Kidney glomerular epithelial cell (primary cell): ENCODE data around the gene NAP1L5.

Experiments used
- DNase-seq: peaks from one replicate; lab custom pipeline; 2025; lab: John Stamatoyannopoulos, UW

NAP1L5 gene

DNA sequence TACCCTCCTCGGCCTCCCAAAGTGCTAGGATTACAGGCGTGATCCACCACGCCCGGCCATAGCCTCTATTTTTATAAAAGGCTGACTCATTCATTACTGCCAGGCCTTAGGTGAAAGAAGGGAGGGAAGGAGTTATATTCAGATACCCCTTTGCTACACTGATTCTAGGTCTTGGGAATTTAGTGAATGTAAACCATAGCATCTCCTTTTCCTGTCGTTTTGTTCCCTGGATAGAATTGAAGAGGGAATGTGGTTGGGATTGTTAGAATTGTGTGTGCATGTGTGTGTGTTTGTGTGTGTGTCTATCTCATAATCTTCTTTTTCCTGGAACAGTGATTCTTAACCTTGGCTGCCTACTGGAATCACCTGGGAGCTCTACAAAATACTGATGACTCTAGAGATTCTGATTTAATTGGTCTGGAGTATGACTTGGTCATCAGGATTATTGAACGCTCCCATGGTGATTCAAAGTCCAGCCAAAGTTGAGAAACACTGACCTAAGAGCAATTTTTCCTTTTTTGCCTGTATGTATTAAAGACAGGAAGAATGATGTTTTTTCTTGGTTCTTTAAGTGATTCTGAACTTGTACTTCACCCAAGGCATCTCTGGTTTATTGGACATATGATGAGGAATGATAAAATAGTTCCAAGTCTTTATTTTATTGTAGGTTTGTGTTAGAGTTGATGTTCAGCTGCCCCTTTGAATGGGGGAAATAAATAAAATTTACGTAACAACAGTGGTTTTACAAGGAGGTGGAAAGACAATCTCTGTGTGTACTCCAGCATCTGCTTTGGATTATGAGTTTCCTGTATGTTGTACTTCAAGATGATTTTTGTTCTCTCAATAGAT is 37.0 kb downstream of the NAP1L5 start:
- DNase-seq = no peak

DNA sequence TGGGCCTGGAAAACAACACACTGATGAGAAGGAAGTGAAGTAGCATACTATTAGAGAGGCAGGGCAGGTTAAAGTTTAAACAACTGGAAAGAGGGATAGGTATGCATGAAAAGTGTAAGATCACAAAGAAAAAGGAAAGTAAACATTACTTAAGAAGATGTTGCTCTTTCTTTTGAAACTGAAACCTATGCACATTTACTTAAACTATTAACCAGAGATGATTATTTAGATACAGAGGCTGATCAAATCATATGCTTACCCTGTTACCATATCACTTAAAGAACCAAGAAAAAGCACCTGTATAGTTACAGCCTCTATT is 37.8 kb downstream of the NAP1L5 start:
- DNase-seq = no peak

DNA sequence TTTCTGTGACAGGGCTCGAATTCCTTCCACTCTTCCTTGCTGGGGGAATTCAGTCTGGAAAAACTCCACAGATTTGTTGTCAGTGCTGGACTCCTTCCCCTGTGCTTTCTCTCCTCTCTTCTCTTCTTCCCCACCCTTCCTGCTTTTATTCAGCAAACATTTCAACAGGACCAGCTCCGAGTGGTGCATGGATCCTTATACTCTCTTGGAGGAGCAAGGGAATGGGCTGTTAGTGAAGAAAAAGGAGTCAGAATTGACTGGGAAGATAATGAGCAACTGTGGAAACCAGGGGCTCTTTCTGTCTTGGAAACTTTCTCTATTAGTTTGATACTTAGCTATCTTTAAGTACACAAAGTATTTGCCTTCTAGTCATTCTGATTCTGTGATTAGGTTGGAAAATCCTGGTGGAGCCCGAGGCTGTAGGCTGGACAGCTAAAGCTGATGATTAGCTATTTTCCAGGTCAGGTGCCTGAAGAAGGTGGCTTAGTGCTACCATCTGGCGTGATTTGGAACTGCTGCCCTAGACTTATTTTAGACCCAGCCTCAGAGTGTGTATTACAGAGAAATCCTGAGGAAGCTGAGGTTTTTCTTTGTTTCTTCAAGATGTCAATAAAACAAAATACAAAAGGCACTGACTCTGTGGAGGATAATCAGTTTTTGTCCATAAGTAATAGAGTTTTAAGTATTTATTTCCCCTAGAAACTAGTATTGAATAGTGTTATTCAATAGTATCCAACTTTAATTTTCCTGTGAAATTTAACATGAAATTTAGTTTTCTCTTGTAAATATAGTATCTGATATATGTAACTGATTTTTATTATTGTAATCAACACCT is 38.4 kb downstream of the NAP1L5 start:
- DNase-seq = peak; percentile 47

GRCh38 chr4:88655226-88655625 is 42.4 kb downstream of the NAP1L5 start:
- DNase-seq = no peak

DNA sequence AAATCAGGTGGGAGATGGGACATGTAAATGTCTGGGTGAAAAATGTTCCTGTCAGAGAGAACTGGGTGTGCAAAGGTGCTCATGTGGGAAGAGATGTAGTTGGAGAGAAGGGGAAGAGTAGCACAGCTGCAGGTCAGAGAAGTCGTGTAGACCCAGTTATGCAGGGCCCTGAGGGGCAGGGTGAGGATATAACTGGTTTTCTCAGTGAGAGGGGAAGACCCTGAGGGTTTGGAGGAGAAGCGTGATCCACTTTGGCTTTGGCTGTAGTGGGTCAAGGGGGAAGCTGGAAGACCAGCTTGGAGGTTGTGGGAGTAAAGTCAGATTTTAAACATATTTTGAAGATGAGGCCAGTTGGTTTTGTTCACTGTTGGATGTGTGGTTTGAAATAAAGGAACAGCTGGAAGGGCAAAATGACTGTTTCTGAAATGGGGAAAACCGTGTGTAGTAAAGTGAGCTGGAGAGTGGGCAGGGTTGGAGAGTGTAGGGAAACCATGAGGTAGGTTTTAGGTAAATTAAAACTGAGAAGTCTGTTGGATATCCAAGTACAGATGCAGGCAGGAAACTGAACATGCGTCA is 44.2 kb downstream of the NAP1L5 start:
- DNase-seq = no peak

DNA sequence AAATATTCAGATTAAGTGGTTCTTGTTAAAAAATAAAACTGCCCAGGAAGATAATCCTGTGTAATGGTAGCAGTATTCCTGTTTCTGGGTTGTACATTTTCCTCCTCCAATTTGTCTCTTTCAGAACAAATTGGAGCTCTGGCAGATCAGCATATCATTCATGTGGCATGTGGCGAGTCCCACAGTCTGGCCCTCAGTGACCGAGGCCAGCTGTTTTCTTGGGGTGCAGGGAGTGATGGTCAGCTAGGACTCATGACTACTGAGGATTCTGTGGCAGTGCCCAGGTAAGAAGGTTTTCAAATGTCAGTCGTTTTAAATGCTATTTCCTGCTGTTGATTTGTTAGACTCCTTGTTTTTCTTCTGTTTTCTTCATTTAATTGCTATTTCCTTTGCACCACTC is 47.9 kb downstream of the NAP1L5 start:
- no peak for DNase-seq

DNA sequence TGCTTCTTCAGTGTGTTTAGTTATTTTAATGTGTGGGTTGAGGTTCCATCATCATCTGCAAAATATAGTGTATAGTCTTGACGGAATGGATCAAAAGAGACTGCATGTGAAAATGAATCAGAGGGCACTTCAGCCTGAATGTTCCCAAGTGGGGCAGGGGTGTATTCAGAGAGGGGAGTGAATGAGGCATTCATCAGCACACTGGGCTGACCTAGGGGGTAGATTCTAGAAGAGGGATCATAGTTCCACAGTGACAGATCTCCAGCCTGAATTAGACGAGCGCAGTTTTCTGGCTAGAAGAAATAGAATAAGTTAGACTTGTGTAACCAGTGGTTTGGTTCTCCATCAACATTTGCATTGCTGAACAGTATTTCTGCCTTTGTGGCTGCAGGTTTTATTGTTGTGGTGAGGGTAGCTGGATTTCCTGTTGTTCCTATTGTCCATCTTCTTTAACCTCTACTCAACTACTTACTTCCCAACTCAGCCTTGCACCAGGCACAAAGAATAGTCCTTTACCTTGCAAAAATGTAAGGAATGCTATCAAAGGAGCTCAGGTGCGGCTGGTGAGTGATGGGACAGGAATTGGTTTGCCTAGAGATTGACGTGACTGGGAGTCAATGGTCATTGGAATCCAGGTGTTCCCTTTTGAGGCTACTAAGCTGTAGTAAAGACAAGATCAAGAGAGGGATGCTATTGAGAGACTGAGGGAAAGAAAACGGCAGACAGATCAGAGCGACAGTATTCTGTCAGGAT is 50.9 kb downstream of the NAP1L5 start:
- DNase-seq = no peak

DNA sequence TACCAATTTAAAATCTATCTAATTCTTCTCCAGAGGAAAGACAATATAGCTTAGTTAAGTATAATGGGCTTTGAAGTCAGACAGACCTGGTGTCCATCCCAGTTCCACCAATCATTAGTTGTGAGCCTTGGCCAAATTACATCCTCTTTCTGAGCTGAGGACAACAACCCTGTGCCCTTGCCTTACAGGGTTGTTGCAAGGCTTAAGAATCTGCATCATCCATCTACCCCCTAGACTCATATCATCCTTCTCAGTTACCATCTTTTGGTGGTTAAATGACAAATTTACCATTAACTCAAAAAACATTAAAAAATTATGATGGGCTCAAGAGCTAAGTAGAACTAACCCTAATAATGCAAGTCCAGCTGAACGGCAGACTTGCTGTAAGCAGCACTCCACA is 51.6 kb downstream of the NAP1L5 start:
- no peak for DNase-seq
